Subcutaneous abdominal adipose tissue (tissue), 5 donors: Measurements from ENCODE around the gene CARNS1.
"Not testable (repeated sequence)": the region's sequence is repeated elsewhere in the genome, so short reads cannot be mapped to it uniquely, and the experiment has no call there.

Experiments used
- H3K27ac ChIP-seq: one replicate; pipeline ENCODE4 v1.7.0; 2013; ENCODE audit warnings: low read depth, mild to moderate bottlenecking, inconsistent platforms, low read length, moderate library complexity
- H3K27me3 ChIP-seq, 5 donors: one replicate each; pipeline ENCODE4 v1.7.0; 2013; ENCODE audit warnings: low read length in 5 of 5, inconsistent platforms in 1 of 5; ENCODE audit not compliant: control insufficient read depth in 5 of 5, insufficient read depth in 4 of 5
- H3K36me3 ChIP-seq, 5 donors: one replicate each; pipeline ENCODE4 v1.7.0; 2013; ENCODE audit warnings: low read length in 5 of 5; ENCODE audit not compliant: control insufficient read depth in 5 of 5, insufficient read depth in 5 of 5
- H3K4me1 ChIP-seq, 5 donors: one replicate each; pipeline ENCODE4 v1.7.0; 2013; ENCODE audit warnings: low read length in 5 of 5, mild to moderate bottlenecking in 3 of 5, moderate library complexity in 1 of 5; ENCODE audit not compliant: control insufficient read depth in 5 of 5, insufficient read depth in 5 of 5
- H3K4me3 ChIP-seq, 5 donors: one replicate each; pipeline ENCODE4 v1.7.0; 2013; ENCODE audit warnings: low read length in 5 of 5, low read depth in 1 of 5
- H3K9ac ChIP-seq, 5 donors: one replicate each; pipeline ENCODE4 v1.7.0; 2013; ENCODE audit warnings: low read length in 5 of 5, mild to moderate bottlenecking in 4 of 5, moderate library complexity in 3 of 5
- H3K9me3 ChIP-seq, 5 donors: one replicate each; pipeline ENCODE4 v1.7.0; 2013; ENCODE audit warnings: low read length in 5 of 5; ENCODE audit not compliant: control insufficient read depth in 5 of 5
- donor health status: healthy.
- donor health status: healthy.
- donor health status: healthy.
- donor health status: healthy.
- donor health status: healthy.

Gene CARNS1

GRCh38 chr11:67465530-67465929 is 50.1 kb downstream of the CARNS1 start:
- H3K4me3 ChIP-seq, result peak overlapping the region in 1 of 5 donors; percentile 71
- H3K36me3 ChIP-seq, H3K9me3 ChIP-seq, H3K27me3 ChIP-seq: not testable (repeated sequence)
- H3K9ac ChIP-seq, result peak overlapping the region in 1 of 5 donors; percentile 59
- H3K27ac ChIP-seq, result peak overlapping the region; percentile 83
- peaks cover 5 to 47% (median 38%) of the 10 kb centered on the region in 5 donors for H3K4me1 ChIP-seq

GRCh38 chr11:67466367-67466766 is 50.9 kb downstream of the CARNS1 start:
- no peak overlapping the region for H3K4me3 ChIP-seq
- H3K9me3 ChIP-seq, result no peaks in the 10 kb centered on the region
- H3K27me3 ChIP-seq, result no peaks in the 10 kb centered on the region
- peaks cover 5 to 47% (median 38%) of the 10 kb centered on the region in 5 donors for H3K4me1 ChIP-seq
- H3K27ac ChIP-seq, result no peak overlapping the region
- no peaks in the 10 kb centered on the region for H3K36me3 ChIP-seq
- no peak overlapping the region for H3K9ac ChIP-seq

GRCh38 chr11:67466962-67467771 is 51.7 kb downstream of the CARNS1 start:
- H3K9ac ChIP-seq, result peak overlapping the region in 1 of 5 donors; percentile 84
- no peak overlapping the region for H3K27ac ChIP-seq
- no peaks in the 10 kb centered on the region for H3K27me3 ChIP-seq
- peaks cover 5 to 47% (median 38%) of the 10 kb centered on the region in 5 donors for H3K4me1 ChIP-seq
- H3K36me3 ChIP-seq, result no peaks in the 10 kb centered on the region
- H3K9me3 ChIP-seq, result no peaks in the 10 kb centered on the region
- H3K4me3 ChIP-seq, result no peak overlapping the region

DNA sequence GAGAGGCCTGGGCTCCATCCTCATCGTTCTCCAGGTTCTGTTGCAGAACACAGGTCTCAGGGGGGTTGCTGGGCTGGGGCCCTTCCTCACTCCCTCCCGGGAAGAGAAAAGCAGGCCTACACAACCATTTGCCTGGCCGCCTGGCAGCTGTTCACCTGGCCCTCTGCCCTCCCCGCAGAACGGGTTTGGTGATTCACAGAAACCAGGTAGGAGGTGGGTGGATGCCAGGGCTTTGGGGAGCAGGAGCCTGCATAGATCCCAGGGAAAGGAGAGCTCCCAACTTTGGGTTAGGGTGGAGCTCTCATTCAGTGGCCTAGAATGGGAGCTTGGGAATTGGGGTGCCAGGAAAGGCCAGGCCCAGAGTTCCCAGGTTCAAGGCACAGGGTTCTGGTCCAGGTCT is 52.6 kb downstream of the CARNS1 start:
- peak overlapping the region in 4 of 5 donors; percentile 78 to 87 (median 86) for H3K9ac ChIP-seq
- peak overlapping the region; percentile 72 to 87 (median 78) for H3K4me3 ChIP-seq
- H3K27me3 ChIP-seq, result no peaks in the 10 kb centered on the region
- no peaks in the 10 kb centered on the region for H3K36me3 ChIP-seq
- no peaks in the 10 kb centered on the region for H3K9me3 ChIP-seq
- peaks cover 5 to 47% (median 38%) of the 10 kb centered on the region in 5 donors for H3K4me1 ChIP-seq
- peak overlapping the region; percentile 79 for H3K27ac ChIP-seq

GRCh38 chr11:67468456-67468758 is 52.9 kb downstream of the CARNS1 start:
- H3K4me1 ChIP-seq, result peaks cover 5 to 47% (median 38%) of the 10 kb centered on the region in 5 donors
- no peaks in the 10 kb centered on the region for H3K9me3 ChIP-seq
- peak overlapping the region; percentile 79 for H3K27ac ChIP-seq
- no peaks in the 10 kb centered on the region for H3K27me3 ChIP-seq
- H3K9ac ChIP-seq, result peak overlapping the region in 4 of 5 donors; percentile 78 to 87 (median 86)
- no peaks in the 10 kb centered on the region for H3K36me3 ChIP-seq
- H3K4me3 ChIP-seq, result peak overlapping the region; percentile 72 to 87 (median 78)

GRCh38 chr11:67468759-67469507 is 53.5 kb downstream of the CARNS1 start, which contains the start of gene TMEM134:
TSS of gene TMEM134 (minus strand) at chr11:67469251. CDS start at chr11:67469192, 59 bp downstream.
- peak within 1 kb of the TSS; percentile 78 to 88 (median 86) for H3K4me3 ChIP-seq
- peak within 1 kb of the TSS; percentile 79 for H3K27ac ChIP-seq
- H3K36me3 ChIP-seq, result no peaks in the 10 kb centered on the region
- no peaks in the 10 kb centered on the region for H3K9me3 ChIP-seq
- H3K27me3 ChIP-seq, result no peaks in the 10 kb centered on the region
- H3K9ac ChIP-seq, result peak within 1 kb of the TSS in 4 of 5 donors; percentile 84 to 92 (median 86)
- peaks cover 5 to 42% (median 35%) of the 10 kb centered on the region in 5 donors for H3K4me1 ChIP-seq

DNA sequence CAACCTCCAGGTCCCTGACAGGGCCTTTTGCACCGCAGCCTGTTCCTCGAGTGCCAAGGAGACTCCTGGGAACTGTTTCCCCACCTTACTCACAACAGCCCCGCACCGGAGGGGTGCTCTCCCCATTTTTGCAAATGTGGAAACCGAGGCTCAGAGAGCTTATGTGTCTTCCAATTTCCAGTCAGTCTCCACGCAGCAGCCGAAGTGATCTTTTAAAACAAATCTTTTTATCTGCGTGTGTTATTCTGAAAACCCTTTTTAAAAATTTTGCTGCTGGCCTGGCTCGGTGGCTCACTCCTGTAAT is 54.0 kb downstream of the CARNS1 start:
- Histone ChIP-seq H3K36me3 (no peaks in the 10 kb centered on the region), H3K4me3 (peak overlapping the region; percentile 78 to 88 (median 86)), H3K27me3 (no peaks in the 10 kb centered on the region), H3K4me1 (peaks cover 5 to 37% (median 30%) of the 10 kb centered on the region in 5 donors), H3K27ac (peak overlapping the region; percentile 79), H3K9me3 (no peaks in the 10 kb centered on the region), H3K9ac (peak overlapping the region in 4 of 5 donors; percentile 57 to 92 (median 86))

DNA sequence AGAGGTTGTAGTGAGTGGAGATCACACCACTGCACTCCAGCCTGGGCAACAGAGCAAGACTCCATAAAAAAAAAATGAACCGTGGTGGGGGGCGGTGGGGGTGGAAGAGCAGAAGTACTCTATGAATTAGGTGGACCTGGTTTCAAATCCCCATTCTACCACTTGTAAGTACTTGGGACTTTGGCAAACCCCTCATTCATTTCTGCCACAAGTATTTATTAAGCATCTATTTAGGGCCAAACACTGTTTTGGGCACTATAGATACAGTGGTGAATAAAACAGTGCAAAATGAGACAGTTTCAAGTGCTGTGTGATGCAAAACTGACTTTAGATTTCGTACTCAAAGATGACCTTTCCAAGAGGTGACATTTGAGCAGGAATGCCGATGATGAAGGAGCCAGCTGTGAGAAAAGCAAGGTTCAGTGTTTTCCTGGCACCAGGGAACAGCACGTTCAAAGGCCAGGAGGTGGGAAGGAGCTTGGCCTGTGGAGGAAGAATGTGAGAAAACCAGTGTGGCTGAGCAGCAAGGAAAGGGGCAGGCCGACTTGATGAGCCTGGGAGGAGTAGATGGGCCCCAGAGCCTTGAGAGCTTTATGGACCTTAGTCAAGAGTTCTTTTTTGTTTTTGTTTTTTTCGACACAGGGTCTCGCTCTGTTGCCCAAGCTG is 55.0 kb downstream of the CARNS1 start:
- Histone ChIP-seq H3K4me3 (no peak overlapping the region), H3K4me1 (peaks cover 5 to 28% (median 22%) of the 10 kb centered on the region in 5 donors), H3K27ac (no peak overlapping the region), H3K36me3 (no peaks in the 10 kb centered on the region), H3K27me3 (no peaks in the 10 kb centered on the region), H3K9ac (no peak overlapping the region), H3K9me3 (no peaks in the 10 kb centered on the region)

DNA sequence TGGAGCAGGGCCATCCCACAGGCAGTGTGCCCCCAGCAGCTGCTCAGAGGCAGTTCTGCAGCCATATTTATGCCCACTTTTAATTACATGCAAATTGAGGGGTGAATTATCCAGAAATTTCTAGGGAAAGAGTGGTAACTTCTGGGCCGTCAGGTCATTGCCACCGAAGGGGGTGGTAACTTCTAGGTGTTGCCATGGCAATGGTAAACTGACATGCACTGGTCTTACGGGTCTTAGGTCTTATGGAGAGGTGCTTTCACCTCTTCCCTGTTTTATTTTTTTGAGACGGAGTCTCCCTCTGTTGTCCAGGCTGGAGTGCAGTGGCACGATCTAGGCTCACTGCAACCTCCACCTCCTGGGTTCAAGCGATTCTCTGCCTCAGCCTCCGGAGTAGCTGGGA is 57.4 kb downstream of the CARNS1 start:
- Histone ChIP-seq H3K36me3 (no peaks in the 10 kb centered on the region), H3K27ac (no peak overlapping the region), H3K27me3 (no peaks in the 10 kb centered on the region), H3K4me3 (no peak overlapping the region), H3K9me3 (no peaks in the 10 kb centered on the region), H3K4me1 (peaks cover 5 to 18% (median 16%) of the 10 kb centered on the region in 5 donors), H3K9ac (no peak overlapping the region)
